Bladder microvascular endothelial cell (primary cell): ENCODE measurements around the gene TBCC. TPM values are rescaled to one million over a fixed set of nuclear protein-coding genes. Genes with fewer than 3 reads are reported as not detected.

Experiments used
- total RNA-seq: library from RNA; depleted of rRNA; stranded (reverse); fragments of >200 nt; gene quantifications from 2 replicates; pipeline ENCODE4 v1.2.3, GENCODE V29; 2014

The TBCC gene, protein sequence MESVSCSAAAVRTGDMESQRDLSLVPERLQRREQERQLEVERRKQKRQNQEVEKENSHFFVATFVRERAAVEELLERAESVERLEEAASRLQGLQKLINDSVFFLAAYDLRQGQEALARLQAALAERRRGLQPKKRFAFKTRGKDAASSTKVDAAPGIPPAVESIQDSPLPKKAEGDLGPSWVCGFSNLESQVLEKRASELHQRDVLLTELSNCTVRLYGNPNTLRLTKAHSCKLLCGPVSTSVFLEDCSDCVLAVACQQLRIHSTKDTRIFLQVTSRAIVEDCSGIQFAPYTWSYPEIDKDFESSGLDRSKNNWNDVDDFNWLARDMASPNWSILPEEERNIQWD
- 32.5 and 35.1 TPM in 2 replicates for total RNA-seq

DNA sequence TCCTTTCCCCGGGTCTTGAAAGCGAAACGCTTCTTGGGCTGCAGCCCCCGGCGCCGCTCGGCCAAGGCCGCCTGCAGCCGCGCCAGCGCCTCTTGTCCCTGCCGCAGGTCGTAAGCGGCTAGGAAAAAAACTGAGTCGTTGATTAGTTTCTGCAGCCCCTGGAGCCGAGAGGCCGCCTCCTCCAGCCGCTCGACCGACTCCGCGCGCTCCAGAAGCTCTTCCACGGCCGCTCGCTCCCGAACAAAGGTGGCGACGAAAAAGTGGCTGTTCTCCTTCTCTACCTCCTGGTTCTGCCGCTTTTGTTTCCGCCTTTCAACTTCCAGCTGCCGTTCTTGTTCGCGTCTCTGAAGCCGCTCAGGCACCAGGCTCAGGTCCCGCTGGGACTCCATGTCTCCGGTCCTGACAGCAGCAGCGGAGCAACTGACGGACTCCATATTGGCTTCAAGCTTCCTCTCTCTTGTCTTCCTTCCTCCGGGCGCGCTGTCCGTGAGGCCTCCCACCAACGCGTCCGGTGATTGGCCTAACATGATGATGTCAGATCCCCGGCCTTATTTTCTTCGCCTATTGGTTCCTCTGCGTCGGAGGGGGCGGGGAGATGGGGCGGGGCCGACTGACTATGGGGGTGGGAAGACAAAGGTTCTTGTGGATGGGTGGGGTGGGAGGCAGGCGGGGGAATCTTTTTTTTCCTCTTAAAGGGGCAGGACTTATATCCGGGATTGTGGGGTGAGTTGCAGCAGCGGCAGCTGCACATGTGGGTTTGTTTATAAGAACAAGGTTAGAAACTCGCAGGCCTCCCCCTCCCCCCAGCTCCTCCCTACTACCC, at the start of gene TBCC:
Gene TBCC, minus strand, starts transcription at position 464 of the 823 bp plus-strand sequence. Its CDS starts 30 bp downstream, at position 434.

DNA sequence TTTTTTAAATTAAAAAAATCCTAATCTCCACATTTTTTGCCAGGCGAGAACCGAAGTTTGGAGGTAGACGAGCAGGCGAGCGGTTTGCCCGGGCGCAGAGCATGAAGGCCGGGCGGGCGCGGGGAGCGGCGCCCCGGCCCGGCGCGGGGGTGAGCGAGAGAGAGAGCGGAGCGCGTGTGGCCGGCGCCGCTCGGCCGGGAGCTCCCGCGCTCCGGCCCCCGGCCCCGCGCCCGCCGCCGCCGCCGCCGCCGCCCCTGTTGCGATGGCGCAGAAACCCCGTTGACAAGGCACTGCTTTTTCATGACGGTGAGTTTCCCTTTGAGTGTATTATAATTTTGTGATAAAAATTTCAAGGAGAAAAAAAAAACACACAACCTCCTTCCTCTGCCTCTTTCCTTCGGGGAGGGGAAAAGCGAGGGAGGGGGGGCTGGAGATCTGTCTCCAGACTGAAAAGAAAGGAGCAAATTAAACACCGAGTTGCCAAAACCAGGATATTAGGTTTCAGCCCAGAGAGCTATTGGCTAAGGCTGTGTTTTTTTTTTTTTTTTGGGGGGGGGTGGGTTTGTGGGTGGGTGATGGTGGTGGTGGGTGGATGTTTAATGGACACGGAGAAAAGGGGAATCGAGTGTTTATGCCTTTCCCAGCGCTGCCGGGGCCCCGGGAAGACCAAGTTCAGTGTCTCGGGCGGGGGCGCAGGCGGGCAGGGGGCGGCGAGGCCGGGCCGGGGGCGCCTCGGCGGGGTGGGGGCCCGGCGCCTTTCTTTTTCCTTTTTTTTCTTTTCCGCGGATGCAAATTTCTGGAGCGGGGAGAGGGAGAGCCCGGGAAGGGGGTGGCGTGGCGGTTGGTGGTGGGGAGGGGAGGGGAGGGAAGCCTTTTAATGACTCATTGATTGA, 36.1 kb upstream of the TBCC start, which contains the start of gene BICRAL:
Gene BICRAL, plus strand, starts transcription at position 257 of the 893 bp plus-strand sequence. CDS start 39,971 bp downstream, outside the sequence.

DNA sequence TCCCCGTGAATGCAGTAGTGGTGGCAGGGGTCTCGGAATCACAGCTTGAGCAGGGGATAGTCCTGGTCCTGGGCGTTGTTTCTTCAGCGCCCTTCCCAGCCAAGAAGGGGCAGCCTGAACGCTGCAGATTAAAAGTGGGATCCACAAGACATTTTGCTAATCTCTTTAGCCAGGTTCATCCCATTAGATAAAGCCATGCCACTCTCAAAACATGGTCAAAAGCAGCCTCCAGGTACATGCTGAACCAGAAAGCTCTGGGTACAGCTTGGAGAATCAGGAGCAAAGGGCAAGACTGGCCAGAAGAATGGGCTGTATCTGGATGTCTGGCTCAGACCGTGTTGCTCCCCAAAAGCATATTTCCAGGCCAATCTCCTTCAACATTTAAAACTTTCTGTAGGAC, 23.4 kb downstream of the TBCC start, which contains the start of gene PRPH2:
Gene PRPH2, minus strand, starts transcription at position 101 of the 400 bp plus-strand sequence. CDS start 263 bp downstream, outside the sequence.

Other genes with a start within 250 kb of the TBCC start
- 17.3 and 35.7 TPM in 2 replicates for gene UBR2, start 182.1 kb downstream of the TBCC start, total RNA-seq
- gene PRPH2, start 23.5 kb downstream of the TBCC start, total RNA-seq: 0.49 and 1.1 TPM in 2 replicates
- 2.4 and 6.3 TPM in 2 replicates for gene BICRAL, start 35.9 kb upstream of the TBCC start, total RNA-seq
- 74.3 and 105 TPM in 2 replicates for gene RPL7L1, start 133.5 kb upstream of the TBCC start, total RNA-seq
- not detected in 2 replicates for gene PTCRA, start 169.9 kb upstream of the TBCC start, total RNA-seq
- gene CNPY3, start 183.4 kb upstream of the TBCC start, total RNA-seq: 26.6 and 41.3 TPM in 2 replicates
- gene GNMT, start 214.7 kb upstream of the TBCC start, total RNA-seq: under 0.01 TPM in 1 of 2 replicates, not detected in the other
- 18.1 and 25.6 TPM in 2 replicates for gene PEX6, start 233.1 kb upstream of the TBCC start, total RNA-seq
- gene PPP2R5D, start 238.5 kb upstream of the TBCC start, total RNA-seq: 29.1 and 32.3 TPM in 2 replicates